GM19351 (cell line): Measurements from ENCODE around the gene FBXL2.
A peak's percentile ranks its signal among the peaks of the same experiment; 100 is the strongest.

ENCODE experiments used
- ATAC-seq: cut with Tn5 transposase; IDR thresholded peaks from one replicate; pipeline ENCODE4 v1.9.1; 2021; ENCODE audit warnings: mild to moderate bottlenecking, moderate library complexity; ENCODE audit not compliant: unreplicated experiment

FBXL2 gene

GRCh38 chr3:33277193-33277882 lies at the start of gene FBXL2:
FBXL2 (plus strand) TSS chr3:33277442; CDS start chr3:33277513, 71 bp downstream.
- ATAC-seq: peak; percentile 95

GRCh38 chr3:33229066-33229465 lies 48.2 kb upstream of the FBXL2 start:
- no peak for ATAC-seq

GRCh38 chr3:33229947-33230346 lies 47.3 kb upstream of the FBXL2 start:
- ATAC-seq: no peak

- ATAC-seq: no peak
Observed at GRCh38 chr3:33231756-33232465, 45.3 kb upstream of the FBXL2 start.

GRCh38 chr3:33233884-33234283 lies 43.4 kb upstream of the FBXL2 start:
- ATAC-seq: no peak

GRCh38 chr3:33236005-33236404 lies 41.2 kb upstream of the FBXL2 start:
- no peak for ATAC-seq

GRCh38 chr3:33237439-33237838 lies 39.8 kb upstream of the FBXL2 start:
- no peak for ATAC-seq

- ATAC-seq: no peak
Observed at GRCh38 chr3:33238923-33239322, 38.3 kb upstream of the FBXL2 start.

- no peak for ATAC-seq
Observed at GRCh38 chr3:33240261-33240660, 37.0 kb upstream of the FBXL2 start.

- ATAC-seq: no peak
Observed at GRCh38 chr3:33246786-33247185, 30.5 kb upstream of the FBXL2 start.

- no peak for ATAC-seq
Observed at GRCh38 chr3:33250712-33251111, 26.5 kb upstream of the FBXL2 start.

- ATAC-seq: no peak
Observed at GRCh38 chr3:33256249-33256648, 21.0 kb upstream of the FBXL2 start.

- ATAC-seq: no peak
Observed at GRCh38 chr3:33260104-33260503, 17.1 kb upstream of the FBXL2 start.

GRCh38 chr3:33269385-33269784 lies 7.9 kb upstream of the FBXL2 start:
- no peak for ATAC-seq

GRCh38 chr3:33271324-33271723 lies 5.9 kb upstream of the FBXL2 start:
- no peak for ATAC-seq

- no peak for ATAC-seq
Observed at GRCh38 chr3:33273628-33274027, 3.6 kb upstream of the FBXL2 start.

GRCh38 chr3:33278163-33278562 lies 921 bp downstream of the FBXL2 start:
- ATAC-seq: no peak

GRCh38 chr3:33287672-33288282 lies 10.5 kb downstream of the FBXL2 start:
- ATAC-seq: no peak

GRCh38 chr3:33299395-33300081 lies 22.3 kb downstream of the FBXL2 start:
- no peak for ATAC-seq

- no peak for ATAC-seq
Observed at GRCh38 chr3:33312361-33312760, 35.1 kb downstream of the FBXL2 start.

- ATAC-seq: no peak
Observed at GRCh38 chr3:33313331-33313730, 36.1 kb downstream of the FBXL2 start.

- ATAC-seq: no peak
Observed at GRCh38 chr3:33314993-33315392, 37.8 kb downstream of the FBXL2 start.
